GM20431 (cell line): Measurements from ENCODE around the gene EID2B.

Experiments
- in situ Hi-C: fragments of 300-500 bp; cut with MseI, MboI; formaldehyde crosslinking; loops from one replicate; pipeline ENCODE4 v1.15.0; 2020; ENCODE audit warnings: low sequenced_read_pairs; ENCODE audit not compliant: unreplicated experiment

Gene EID2B

GRCh38 chr19:39539165-39539517 is 6.5 kb upstream of the EID2B start:
- in situ Hi-C loops = loop anchor here (10.0 kb wide), 1 partner anchor 94 kb away; the partner anchor contains the start of gene SUPT5H

- in situ Hi-C loops = loop anchor here (10.0 kb wide), 1 partner anchor 89 kb away; the partner anchor contains the start of gene SUPT5H
Observed at GRCh38 chr19:39533791-39534190, 1.1 kb upstream of the EID2B start.

GRCh38 chr19:39533003-39533512 is 406 bp upstream of the EID2B start:
- in situ Hi-C loops = loop anchor here (10.0 kb wide), 1 partner anchor 88 kb away; the partner anchor contains the start of gene SUPT5H

- in situ Hi-C loops = loop anchor here (10.0 kb wide), 1 partner anchor 87 kb away; the partner anchor contains the start of gene SUPT5H
Observed at GRCh38 chr19:39531834-39532232, 819 bp downstream of the EID2B start.

GRCh38 chr19:39525205-39525604 is 7.4 kb downstream of the EID2B start:
- in situ Hi-C loops = no loop called here

- in situ Hi-C loops = no loop called here
Observed at GRCh38 chr19:39524495-39524894, 8.2 kb downstream of the EID2B start.

GRCh38 chr19:39520541-39521484 is 11.8 kb downstream of the EID2B start:
- in situ Hi-C loops = no loop called here

GRCh38 chr19:39518975-39519374 is 13.7 kb downstream of the EID2B start:
- in situ Hi-C loops = no loop called here

GRCh38 chr19:39518458-39518857 is 14.2 kb downstream of the EID2B start:
- in situ Hi-C loops = no loop called here

GRCh38 chr19:39517432-39517831 is 15.2 kb downstream of the EID2B start:
- in situ Hi-C loops = no loop called here

GRCh38 chr19:39516270-39516669 is 16.4 kb downstream of the EID2B start:
- in situ Hi-C loops = no loop called here

- in situ Hi-C loops = no loop called here
Observed at GRCh38 chr19:39515551-39516191, 17.0 kb downstream of the EID2B start.

- in situ Hi-C loops = no loop called here
Observed at GRCh38 chr19:39514840-39515550, 17.7 kb downstream of the EID2B start, which contains the start of gene SELENOV. Gene SELENOV, plus strand, starts transcription at chr19:39515139. Its CDS starts 74 bp downstream, at chr19:39515213.

GRCh38 chr19:39512988-39513387 is 19.7 kb downstream of the EID2B start:
- in situ Hi-C loops = no loop called here

- in situ Hi-C loops = no loop called here
Observed at GRCh38 chr19:39509233-39509632, 23.4 kb downstream of the EID2B start.

GRCh38 chr19:39508629-39509028 is 24.0 kb downstream of the EID2B start:
- in situ Hi-C loops = no loop called here

GRCh38 chr19:39507715-39508364 is 24.8 kb downstream of the EID2B start:
- in situ Hi-C loops = no loop called here

GRCh38 chr19:39506944-39507714 is 25.5 kb downstream of the EID2B start:
- in situ Hi-C loops = no loop called here

GRCh38 chr19:39506598-39506943 is 26.1 kb downstream of the EID2B start:
- in situ Hi-C loops = no loop called here
